ENCODE data around the gene EPHB2. TPM values are rescaled to one million over a fixed set of nuclear protein-coding genes. Genes with fewer than 3 reads are reported as not detected.

Gene EPHB2
- total and polyA plus RNA-seq, 2 of the 13 experiments (the other 11 are each of a cell fraction or from before 2014, with no cell fraction given), result 0.03 to 0.11 TPM

GRCh38 chr1:22827666-22828483, 117.2 kb downstream of the EPHB2 start:
- no peaks in the 10 kb centered on the region for H3K9me3 ChIP-seq (ENCODE audit: low read length)
- H3K27me3 ChIP-seq (ENCODE audit: control insufficient read depth in 1 of 2, insufficient read depth in 2 of 2, low read length in 2 of 2), result peaks cover 0 to 4% of the 10 kb centered on the region in 2 experiments; a peak in 1 of 5 replicates
- H3K4me1 ChIP-seq (ENCODE audit: insufficient read depth, low read length), result 0 out of 2 replicates have a peak, but pooled peaks cover 6% of the 10 kb centered on the region
- in situ Hi-C loops (cut with HindIII; ENCODE audit: extremely low pct_ligation_motif_present, low pct_unique_long_range_greater_than_20kb), result no loop called here
- H3K27ac ChIP-seq (ENCODE audit: extremely low read length, insufficient read depth, low read length), result no peak overlapping the region
- FAIRE-seq, result no peak
- ChIA-PET CTCF (ENCODE audit: low intra/inter-chr PET ratio, low total read pairs) (no interaction called here), POLR2A (no interaction called here)
- no peaks in the 10 kb centered on the region for H4K20me1 ChIP-seq (ENCODE audit: insufficient read depth, low read length)
- 22% methylated on average over 4 of the region's 9 CpGs for WGBS (ENCODE audit: low lambda C conversion rate)
- no peaks in the 10 kb centered on the region for H3K36me3 ChIP-seq (replicated peaks in 1 of 2; ENCODE audit: control insufficient read depth in 1 of 2, insufficient read depth in 2 of 2, low read length in 2 of 2)
- intact Hi-C loops (cut with micrococcal nuclease; ENCODE audit: unreplicated experiment), result no loop called here
- H3K4me2 ChIP-seq (ENCODE audit: low read depth, low read length), result no peak overlapping the region
- no peak overlapping the region for H2AFZ ChIP-seq (ENCODE audit: low read length)
- no peaks in the 10 kb centered on the region for H3K79me2 ChIP-seq (ENCODE audit: insufficient read depth, low read length)
- ATAC-seq, result no peak
- no peak overlapping the region for H3K9ac ChIP-seq (ENCODE audit: insufficient read depth, low read depth, low read length)
- no TSS peak for BruUV-seq (replicated peaks)
- no peak for DNase-seq (ENCODE audit: low spot score)
- H3K4me3 ChIP-seq (replicated peaks in 1 of 3; ENCODE audit: insufficient read depth in 1 of 3, low read depth in 2 of 3, low read length in 3 of 3), result no peak overlapping the region
- no peak for TF ChIP-seq ZNF574 (CRISPR knock-in tag; IDR thresholded peaks at IDR 0.05)
- no peak for TF ChIP-seq ARNT2 (CRISPR knock-in tag; IDR thresholded peaks at IDR 0.05; ENCODE audit: low read depth)
- TF ChIP-seq SUZ12 (IDR thresholded peaks at IDR 0.05; ENCODE audit: low read depth, low read length), result no peak
- TF ChIP-seq PHB2 (IDR thresholded peaks at IDR 0.05; ENCODE audit: partially characterized antibody), result no peak
- TF ChIP-seq ZMAT3 (CRISPR knock-in tag; conservative IDR thresholded peaks at IDR 0.05), result no peak
- no peak for TF ChIP-seq ZNF644 (CRISPR knock-in tag; IDR thresholded peaks at IDR 0.05; ENCODE audit: low read depth)
- TF ChIP-seq ZNF224 (CRISPR knock-in tag; IDR thresholded peaks at IDR 0.05), result no peak
- TF ChIP-seq RAD21 (CRISPR knock-in tag; IDR thresholded peaks at IDR 0.05), result no peak
- no peak for TF ChIP-seq ZNF713 (CRISPR knock-in tag; IDR thresholded peaks at IDR 0.05)
- no peak for TF ChIP-seq CHCHD3 (CRISPR knock-in tag; IDR thresholded peaks at IDR 0.05)
- no peak for TF ChIP-seq TERF1 (CRISPR knock-in tag; IDR thresholded peaks at IDR 0.05)
- TF ChIP-seq ZNF33A (CRISPR knock-in tag; IDR thresholded peaks at IDR 0.05; ENCODE audit: borderline replicate concordance), result no peak
- no peak for TF ChIP-seq ZHX2 (IDR thresholded peaks at IDR 0.05; ENCODE audit: low read depth)
- TF ChIP-seq ZHX2 (CRISPR knock-in tag; IDR thresholded peaks at IDR 0.05; ENCODE audit: borderline replicate concordance), result no peak
- no peak for TF ChIP-seq LCORL (IDR thresholded peaks at IDR 0.05)
- TF ChIP-seq LCORL (CRISPR knock-in tag; IDR thresholded peaks at IDR 0.05), result no peak

Measured in HepG2 (cell line).